Measurements from ENCODE around the gene NACC1. TPM values are rescaled to one million over a fixed set of nuclear protein-coding genes. Genes with fewer than 3 reads are reported as not detected.

The NACC1 gene
- total and polyA plus RNA-seq, 2 donors (not counting 3 experiments of a cell fraction or from before 2014, with no cell fraction given) = 97.6 to 120 TPM

DNA sequence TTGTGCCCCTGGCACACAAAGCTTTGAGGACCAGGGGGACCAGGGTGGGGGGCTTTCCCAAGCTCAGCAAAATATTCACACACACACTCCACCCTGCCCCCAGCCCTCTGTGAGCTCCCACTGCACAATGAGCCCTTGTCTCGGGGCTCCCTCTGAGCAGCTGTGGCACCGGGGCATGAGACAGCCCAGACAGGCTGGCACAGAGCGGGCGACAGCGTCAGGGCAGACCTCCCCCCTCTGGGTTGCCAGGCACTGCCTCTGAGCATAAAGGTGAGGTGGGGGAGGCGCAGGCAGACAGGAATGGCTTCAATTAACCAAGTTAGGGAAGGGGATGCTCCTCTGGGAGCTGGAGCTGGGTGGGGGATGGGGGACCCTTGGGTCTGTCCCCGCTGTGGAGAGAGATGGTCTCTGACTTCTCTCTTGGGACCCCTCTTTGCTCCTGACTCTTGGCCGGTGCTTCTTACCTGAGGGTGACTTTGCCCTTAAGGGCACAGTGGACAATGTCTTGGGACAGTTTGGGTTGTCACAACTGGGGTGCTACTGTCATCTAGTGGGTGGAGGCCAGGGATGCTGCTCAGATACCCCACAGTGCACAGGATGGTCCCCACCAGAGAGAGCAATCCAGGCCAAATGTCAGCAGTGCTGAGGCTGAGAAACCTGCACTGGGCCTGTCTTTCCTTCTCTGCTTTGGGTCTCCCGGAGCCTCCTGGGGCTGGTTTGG lies 45.7 kb upstream of the NACC1 start:
- peaks cover 0 to 8% of the 10 kb centered on the region in 2 experiments for H3K36me3 ChIP-seq (ENCODE audit: control insufficient read depth in 2 of 2, extremely low read depth in 1 of 2, insufficient read depth in 2 of 2, low read length in 2 of 2)
- no peaks in the 10 kb centered on the region for H3K79me2 ChIP-seq (ENCODE audit: control insufficient read depth, insufficient read depth, low read length)
- H3K4me2 ChIP-seq (ENCODE audit: insufficient read depth, low read length) = no peak overlapping the region
- no peak overlapping the region for H2AFZ ChIP-seq (ENCODE audit: low read depth, low read length)
- intact Hi-C loops (cut with micrococcal nuclease) (no loop called here), dilution Hi-C loops (cut with MboI; ENCODE audit: extremely low pct_ligation_motif_present, low sequenced_read_pairs) (no loop called here)
- H3K27me3 ChIP-seq (ENCODE audit: control insufficient read depth in 2 of 2, insufficient read depth in 2 of 2, low read length in 2 of 2) = no peaks in the 10 kb centered on the region
- ChIA-PET CTCF (interaction anchor here (0.6 to 2.2 kb wide), 4 partner anchors 11 to 111 kb away, joined by 3 to 9 read pairs (median 6); no protein-coding TSS in a partner anchor), POLR2A (no interaction called here)
- BruUV-seq (replicated peaks) = no TSS peak
- no peak for DNase-seq (ENCODE audit: low read depth, low spot score)
- no peak for FAIRE-seq
- no peaks in the 10 kb centered on the region for H3K9me3 ChIP-seq (replicated peaks; ENCODE audit: control insufficient read depth, insufficient read depth, low read length)
- H3K9ac ChIP-seq (replicated peaks; ENCODE audit: extremely low read depth, insufficient read depth, low read length) = no peak overlapping the region
- no peak overlapping the region for H3K4me3 ChIP-seq (replicated peaks in 1 of 3; ENCODE audit: insufficient read depth in 1 of 3, low read depth in 1 of 3, low read length in 3 of 3)
- H4K20me1 ChIP-seq (replicated peaks; ENCODE audit: control insufficient read depth, extremely low read depth, insufficient read depth, low read length) = no peaks in the 10 kb centered on the region
- H3K4me1 ChIP-seq (ENCODE audit: control insufficient read depth, extremely low read depth, insufficient read depth, low read length) = no peaks in the 10 kb centered on the region
- H3K9me1 ChIP-seq (replicated peaks; ENCODE audit: control insufficient read depth, extremely low read depth, insufficient read depth, low read length) = no peaks in the 10 kb centered on the region
- H3K27ac ChIP-seq (ENCODE audit: insufficient read depth, low read depth, low read length) = no peak overlapping the region
- TF ChIP-seq FOS (IDR thresholded peaks at IDR 0.05; ENCODE audit: borderline replicate concordance, insufficient read depth, low read length) = no peak
- no peak for TF ChIP-seq POLR2A (IDR thresholded peaks at IDR 0.05; ENCODE audit: low read depth, low read length)
- TF ChIP-seq MYC (IDR thresholded peaks at IDR 0.05; ENCODE audit: low read depth, low read length) = no peak
- TF ChIP-seq EZH2 (IDR thresholded peaks at IDR 0.05; ENCODE audit: borderline replicate concordance, low read depth, low read length, severe bottlenecking) = no peak
- no peak for TF ChIP-seq JUN (IDR thresholded peaks at IDR 0.05; ENCODE audit: borderline replicate concordance, insufficient read depth, insufficient read length, low read depth)
- TF ChIP-seq POLR2AphosphoS5 (IDR thresholded peaks at IDR 0.05; ENCODE audit: insufficient read depth, low read depth, low read length) = no peak
- no peak for TF ChIP-seq CTCF (IDR thresholded peaks at IDR 0.05; ENCODE audit: extremely low read depth in 1 of 2, insufficient read depth in 1 of 2, low read depth in 1 of 2, low read length in 2 of 2)
- TF ChIP-seq GATA2 (IDR thresholded peaks at IDR 0.05; ENCODE audit: insufficient read depth, insufficient read length, low read depth, low read length) = no peak
- TF ChIP-seq, protein P1, sequence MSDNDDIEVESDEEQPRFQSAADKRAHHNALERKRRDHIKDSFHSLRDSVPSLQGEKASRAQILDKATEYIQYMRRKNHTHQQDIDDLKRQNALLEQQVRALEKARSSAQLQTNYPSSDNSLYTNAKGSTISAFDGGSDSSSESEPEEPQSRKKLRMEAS (IDR thresholded peaks at IDR 0.05; ENCODE audit: insufficient read depth, insufficient read length) = no peak
